Glomerular visceral epithelial cell (primary cell): Measurements from ENCODE around the gene MOB3A.

Experiments used
- DNase-seq: peaks from one replicate; pipeline ENCODE4 v3.0.0-alpha.2; 2016; ENCODE audit errors: extremely low spot score

The MOB3A gene

GRCh38 chr19:2046046-2046907, 49.8 kb downstream of the MOB3A start:
- DNase-seq = no peak

GRCh38 chr19:2045501-2046045, 50.6 kb downstream of the MOB3A start:
- no peak for DNase-seq

DNA sequence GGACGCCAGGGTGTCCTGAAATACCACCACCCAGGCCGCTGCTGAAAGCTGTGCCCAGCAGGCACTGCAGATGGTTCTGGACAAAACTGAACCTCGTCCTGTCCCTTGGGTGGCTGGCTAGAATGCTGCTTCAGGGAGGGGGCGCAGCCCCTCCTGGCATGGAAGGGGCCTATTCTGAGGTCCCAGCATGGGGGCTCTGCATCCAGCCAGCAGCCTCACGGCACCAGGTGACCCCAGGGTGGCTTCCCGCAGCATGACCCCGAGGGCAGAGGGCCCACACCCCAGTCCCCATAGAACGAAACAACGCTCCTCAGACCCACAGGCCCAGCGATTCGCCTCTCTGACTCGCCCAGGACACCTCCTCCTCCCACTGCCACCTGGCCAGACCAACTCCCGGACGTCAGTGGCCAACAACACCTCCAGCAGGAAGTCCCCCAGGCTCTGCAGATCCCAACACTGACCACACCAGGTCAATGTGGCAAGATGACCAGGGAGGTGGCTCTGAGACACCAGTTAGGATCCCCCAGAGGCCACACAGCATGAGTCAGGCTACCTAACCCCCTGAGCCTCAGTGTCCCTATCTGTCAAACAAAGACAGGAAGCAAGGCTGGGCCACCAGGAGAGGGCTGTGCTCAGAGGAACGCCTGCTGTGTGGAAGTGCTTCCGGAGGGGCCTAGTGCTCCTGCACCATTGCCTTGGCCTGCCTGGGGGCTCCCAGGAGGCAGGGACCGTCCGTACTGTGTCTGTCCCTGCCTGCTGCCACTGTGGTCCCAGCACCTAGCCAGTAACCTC, 51.2 kb downstream of the MOB3A start:
- DNase-seq = no peak

- no peak for DNase-seq
Observed at GRCh38 chr19:2043961-2044708, 52.0 kb downstream of the MOB3A start.

- DNase-seq = no peak
Observed at GRCh38 chr19:2043251-2043641, 52.9 kb downstream of the MOB3A start.

DNA sequence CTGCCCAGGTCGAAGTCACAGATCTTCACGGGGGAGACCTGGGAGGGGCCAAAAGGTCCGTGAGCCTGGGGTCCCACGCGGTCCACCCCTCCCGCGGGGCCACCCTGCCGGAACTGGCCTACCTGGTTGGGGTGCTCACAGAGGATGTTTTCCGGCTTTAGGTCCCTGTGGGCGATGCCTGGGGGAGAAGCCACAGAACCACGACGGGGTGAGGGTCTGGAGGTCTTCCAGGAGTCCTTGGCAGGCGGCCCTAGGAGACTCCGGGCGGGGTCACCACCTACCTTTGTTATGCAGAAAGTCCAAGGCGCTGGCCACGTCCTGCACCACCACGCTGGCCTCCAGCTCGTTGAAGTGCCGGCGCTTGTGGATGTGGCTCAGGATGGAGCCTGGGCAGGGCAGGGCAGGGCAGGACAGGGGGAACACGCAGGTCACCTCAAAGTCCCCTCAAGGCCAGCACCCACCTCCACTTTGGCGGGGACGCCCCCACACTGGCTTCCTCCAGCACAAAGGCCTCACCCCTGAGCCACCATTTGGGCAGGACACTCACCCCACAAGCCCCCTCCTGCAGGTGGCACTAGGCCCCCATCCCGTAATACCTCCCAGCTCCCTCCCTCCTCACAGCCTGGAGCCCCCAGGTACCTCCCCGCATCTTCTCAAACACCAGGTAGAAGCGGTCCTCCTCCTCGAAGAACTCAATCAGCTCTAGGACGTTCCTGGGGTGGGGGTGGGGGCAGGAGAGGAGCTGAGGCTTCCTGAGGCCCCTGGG, 53.5 kb downstream of the MOB3A start:
- no peak for DNase-seq

DNA sequence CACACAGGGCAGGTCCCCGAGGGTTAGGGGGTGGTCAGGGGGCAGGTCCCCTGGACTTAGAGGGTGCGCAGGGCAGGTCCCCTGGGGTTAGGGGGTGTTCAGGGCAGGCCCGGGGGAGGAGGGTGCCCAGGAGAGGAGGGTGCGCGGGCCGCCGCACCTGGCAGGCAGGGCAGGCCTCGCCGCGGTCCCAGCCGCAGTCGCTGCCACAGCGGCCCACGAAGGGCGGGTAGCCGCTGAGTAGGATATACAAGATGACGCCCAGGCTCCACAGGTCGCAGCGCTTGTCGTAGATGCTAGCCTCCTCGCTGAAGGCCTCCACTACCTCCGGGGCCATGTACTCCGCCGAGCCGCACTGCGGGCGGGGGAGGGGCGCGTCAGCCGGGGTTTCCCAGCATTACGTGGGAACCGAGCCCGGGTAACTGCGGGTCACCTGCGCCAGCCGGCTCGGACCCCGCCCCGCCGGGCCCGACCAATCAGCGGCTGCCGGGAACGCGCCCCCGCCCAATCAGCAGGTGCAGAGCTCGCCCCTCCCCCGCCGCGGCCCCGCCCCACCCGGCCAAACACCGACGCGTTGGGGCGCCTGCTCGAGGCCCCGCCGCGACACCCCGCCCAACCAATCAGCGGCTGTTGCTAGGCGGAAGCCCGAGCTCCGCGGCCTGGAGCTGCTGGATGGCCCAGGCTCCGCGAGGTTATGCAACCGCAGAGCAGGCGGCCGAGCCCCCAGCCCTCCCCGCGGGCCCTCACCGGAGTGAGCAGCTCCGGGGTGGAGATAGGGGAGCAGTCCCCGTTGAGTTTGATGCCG, 54.2 kb downstream of the MOB3A start:
- DNase-seq = peak; percentile 94

DNA sequence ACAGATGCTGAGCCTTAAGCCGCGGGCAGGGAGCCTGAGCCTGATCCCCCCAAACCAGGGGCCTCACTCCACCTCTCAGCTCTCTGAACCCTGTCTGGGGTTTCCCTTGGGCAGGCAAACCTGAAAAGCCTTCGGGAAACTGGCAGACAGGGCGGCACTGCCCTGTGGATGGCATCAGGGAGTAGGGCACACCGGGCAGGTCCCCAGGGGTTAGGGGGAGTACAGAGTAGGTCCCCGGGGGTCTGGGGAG, 54.8 kb downstream of the MOB3A start:
- no peak for DNase-seq

- no peak for DNase-seq
Observed at GRCh38 chr19:2040647-2041432, 55.3 kb downstream of the MOB3A start.

DNA sequence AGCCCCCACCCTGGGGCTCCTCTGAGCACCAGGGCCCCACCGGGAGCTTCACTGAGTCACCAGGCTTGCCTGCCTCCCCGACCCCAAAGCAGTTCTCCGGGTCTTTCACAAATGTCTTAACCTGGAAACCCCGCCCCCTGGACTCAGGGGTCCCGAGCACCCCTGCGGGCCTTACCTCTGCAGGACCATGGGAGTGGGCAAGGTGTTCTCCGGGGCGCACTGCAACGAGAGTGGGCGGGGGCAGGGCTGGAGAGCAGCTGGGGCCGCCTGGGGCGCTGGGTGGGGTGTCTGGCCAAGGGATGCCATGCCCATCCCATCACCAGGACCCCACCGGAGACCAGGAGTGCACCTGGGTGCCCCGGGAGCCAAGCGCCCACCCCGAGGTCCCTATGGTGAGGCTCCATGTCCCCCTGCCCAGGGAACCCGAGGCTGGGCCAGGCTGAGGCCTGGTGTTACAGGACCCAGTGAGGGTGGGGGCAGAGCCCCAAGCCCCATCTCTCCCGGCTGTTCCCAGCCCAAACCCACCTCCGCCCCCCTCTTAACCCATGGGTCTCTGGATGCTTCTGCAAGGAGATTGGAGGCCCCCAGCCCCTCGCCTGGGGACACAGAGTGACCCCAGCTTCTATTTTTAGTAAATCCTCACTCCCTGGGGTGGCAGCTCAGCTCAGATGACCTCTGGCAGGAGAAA, 56.0 kb downstream of the MOB3A start:
- no peak for DNase-seq

DNA sequence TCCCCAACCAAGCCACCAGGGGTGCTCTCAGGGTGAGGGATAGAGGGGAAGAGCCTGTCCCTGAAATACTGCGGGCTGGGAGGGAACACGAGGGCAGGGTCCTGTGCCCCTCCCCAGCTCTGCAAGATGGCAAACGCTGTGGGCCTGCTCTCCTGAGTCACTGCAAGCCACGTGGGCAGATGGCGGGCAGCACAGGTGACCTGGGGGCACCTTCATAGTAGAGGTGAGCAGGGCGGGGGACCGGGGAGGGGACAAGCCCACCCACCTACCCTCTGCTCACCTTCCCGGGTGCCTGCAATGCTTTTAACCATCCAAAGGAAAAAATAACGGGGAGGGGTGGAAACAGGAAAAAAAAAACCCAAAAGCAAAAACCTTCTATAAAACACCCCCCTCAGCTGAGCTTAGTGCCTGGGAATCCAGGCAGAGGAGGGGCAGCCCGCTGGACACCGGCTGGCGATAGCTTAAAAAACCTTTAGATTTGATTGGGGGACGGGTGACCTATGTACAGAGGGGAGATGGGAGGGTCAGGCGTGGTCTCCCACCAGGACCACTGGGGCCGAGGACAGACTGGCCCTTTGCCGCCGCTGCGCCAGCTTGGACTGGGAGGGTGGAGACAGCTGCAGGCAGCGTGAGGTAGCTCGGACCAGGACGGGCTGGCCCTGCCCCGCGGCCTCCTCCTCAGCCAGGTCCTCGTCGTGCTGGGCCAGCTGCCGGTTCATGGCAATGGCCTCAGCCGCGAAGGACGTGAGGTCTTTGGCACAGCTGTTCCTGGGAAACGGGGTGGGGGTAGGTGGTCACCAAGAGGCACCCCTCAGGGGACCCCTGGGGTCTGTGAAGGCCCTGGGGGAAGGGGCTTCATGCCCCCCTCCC, 56.8 kb downstream of the MOB3A start:
- no peak for DNase-seq

DNA sequence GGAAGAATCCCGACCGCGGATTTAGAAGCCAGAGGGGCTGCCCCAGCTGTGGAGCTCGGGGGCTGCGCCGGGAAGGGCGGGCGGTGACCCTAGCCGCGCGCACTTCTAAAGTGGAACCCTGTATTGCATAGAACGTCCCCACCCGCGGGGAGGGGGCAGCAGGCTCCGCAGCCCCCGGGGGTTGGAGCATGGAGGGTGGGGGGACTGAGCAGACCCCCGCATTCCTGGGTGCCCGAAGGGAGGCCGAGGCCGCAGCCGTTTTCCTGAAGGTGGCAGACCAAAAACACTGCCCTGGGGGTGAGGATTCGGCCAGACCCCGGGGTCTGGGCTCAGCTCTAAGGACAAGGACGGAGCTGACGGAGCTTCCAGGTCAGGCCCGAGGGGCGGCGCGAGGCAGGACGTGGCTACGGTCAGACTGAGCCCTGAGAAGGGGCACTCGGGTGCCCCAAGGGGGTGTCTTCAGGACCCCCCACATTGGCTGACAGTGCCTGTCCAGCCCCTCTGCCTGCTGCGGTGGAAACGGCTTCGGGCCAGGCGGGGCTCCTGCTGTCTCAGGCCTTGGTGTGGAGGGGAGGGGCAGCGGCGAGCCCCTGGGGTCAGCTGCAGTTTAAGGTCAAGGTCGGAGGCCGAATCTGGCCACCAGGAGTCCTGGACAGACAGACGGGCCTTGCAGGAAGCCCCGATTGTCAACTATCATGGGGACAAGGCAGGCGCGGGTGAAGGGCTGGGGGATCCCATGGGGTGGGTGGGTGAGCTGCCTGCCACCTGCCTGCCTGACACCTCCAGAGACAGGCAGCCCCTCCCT, 57.6 kb downstream of the MOB3A start:
- no peak for DNase-seq

DNA sequence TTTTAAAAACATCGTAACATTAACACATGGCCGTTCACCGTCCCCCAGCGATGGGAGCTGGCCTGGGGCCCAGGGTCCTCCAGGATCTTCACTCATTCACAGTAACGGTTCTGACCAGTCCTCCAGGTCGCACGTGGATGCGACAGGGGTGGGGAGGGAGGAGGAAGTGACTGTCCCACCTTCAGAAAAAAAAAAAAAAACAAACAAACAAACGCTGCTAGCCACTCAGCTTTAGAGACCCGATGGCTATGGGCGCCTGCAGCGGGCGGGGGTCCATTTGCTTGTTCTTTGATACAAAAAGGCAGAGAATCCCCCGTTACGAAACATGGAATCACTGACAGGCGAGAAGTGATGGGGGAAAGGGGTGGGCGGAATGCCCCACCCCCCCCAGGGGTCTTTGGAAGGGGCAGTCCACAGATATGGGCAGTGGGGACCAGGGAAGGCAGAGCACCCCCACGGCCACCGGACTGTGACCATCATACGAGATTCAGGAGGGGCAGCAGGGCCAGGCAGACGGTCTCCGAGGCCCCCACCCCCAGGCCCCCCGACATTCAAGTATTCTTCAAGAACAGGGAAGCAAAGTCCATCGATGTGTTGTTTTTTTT, 58.4 kb downstream of the MOB3A start:
- no peak for DNase-seq

- DNase-seq = no peak
Observed at GRCh38 chr19:2036424-2036823, 59.7 kb downstream of the MOB3A start.

DNA sequence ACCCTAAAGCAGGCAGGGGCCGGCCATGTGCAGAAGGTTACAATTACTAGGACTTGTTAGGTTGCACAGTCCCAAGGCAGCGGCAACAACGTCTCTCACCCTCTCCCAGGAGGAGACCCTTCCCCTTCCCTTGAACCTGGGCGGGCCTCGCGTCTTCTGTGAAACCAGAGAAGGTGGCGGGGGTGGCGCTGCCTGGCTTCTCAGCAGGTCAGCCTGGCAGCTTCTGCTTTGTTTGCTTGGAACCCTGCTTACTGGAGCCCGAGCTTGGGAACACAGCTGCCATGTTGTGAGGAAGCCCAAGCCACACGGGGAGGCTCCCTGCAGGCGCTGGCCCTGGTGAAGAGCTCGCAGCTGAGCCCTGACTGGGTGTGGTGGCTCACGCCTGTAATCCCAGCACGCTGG, 60.5 kb downstream of the MOB3A start:
- no peak for DNase-seq

GRCh38 chr19:2034729-2035589, 61.2 kb downstream of the MOB3A start:
- DNase-seq = no peak
